ENCODE data around the gene CAMK1G.

DNA sequence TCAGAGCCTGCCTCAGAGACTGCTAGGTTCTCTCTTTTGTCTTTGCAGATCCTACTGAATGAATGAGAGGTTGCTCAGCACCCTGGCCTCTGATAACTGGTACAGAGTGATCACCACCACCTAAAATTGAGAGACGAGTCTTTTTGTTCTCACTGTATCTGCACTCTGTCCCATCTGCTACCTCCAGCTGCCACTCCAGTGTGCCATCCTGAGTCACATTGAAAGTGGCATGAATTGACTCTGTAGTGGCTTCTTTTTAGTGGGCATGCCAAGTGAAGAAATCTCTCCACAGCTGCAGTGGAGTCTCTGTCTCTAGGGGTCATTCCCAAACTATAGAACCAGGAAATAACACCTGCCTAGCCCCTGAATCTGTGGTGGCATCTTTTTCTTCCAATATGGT, 14.7 kb downstream of the CAMK1G start:
- TF ChIP-seq, protein P1, sequence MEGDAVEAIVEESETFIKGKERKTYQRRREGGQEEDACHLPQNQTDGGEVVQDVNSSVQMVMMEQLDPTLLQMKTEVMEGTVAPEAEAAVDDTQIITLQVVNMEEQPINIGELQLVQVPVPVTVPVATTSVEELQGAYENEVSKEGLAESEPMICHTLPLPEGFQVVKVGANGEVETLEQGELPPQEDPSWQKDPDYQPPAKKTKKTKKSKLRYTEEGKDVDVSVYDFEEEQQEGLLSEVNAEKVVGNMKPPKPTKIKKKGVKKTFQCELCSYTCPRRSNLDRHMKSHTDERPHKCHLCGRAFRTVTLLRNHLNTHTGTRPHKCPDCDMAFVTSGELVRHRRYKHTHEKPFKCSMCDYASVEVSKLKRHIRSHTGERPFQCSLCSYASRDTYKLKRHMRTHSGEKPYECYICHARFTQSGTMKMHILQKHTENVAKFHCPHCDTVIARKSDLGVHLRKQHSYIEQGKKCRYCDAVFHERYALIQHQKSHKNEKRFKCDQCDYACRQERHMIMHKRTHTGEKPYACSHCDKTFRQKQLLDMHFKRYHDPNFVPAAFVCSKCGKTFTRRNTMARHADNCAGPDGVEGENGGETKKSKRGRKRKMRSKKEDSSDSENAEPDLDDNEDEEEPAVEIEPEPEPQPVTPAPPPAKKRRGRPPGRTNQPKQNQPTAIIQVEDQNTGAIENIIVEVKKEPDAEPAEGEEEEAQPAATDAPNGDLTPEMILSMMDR (IDR thresholded peaks at IDR 0.05), result no peak
- TF ChIP-seq POLR2AphosphoS5 (IDR thresholded peaks at IDR 0.05) (no peak), POLR2A (IDR thresholded peaks at IDR 0.05) (no peak)
